G401.6 (cell line): ENCODE data around the gene HUS1B.
"Not testable (repeated sequence)": the region's sequence is repeated elsewhere in the genome, so short reads cannot be mapped to it uniquely, and the experiment has no call there.

Experiments used
- FAIRE-seq: peaks from 2 replicates; lab custom pipeline; 2012; peaks lifted over from hg19 to GRCh38; lab: Jason Lieb, UNC

The HUS1B gene

GRCh38 chr6:678520-678919 is 21.6 kb upstream of the HUS1B start:
- FAIRE-seq: no peak

- no peak for FAIRE-seq
Measured at GRCh38 chr6:677919-678318, 21.0 kb upstream of the HUS1B start.

- FAIRE-seq: no peak
Measured at GRCh38 chr6:674956-675355, 18.1 kb upstream of the HUS1B start.

GRCh38 chr6:674406-674805 is 17.5 kb upstream of the HUS1B start:
- no peak for FAIRE-seq

- no peak for FAIRE-seq
Measured at GRCh38 chr6:667253-667927, 10.5 kb upstream of the HUS1B start.

- FAIRE-seq: no peak
Measured at GRCh38 chr6:665403-666267, 8.7 kb upstream of the HUS1B start.

GRCh38 chr6:663788-664187 is 6.9 kb upstream of the HUS1B start:
- not testable (repeated sequence) for FAIRE-seq

- no peak for FAIRE-seq
Measured at GRCh38 chr6:659716-660581, 3.0 kb upstream of the HUS1B start.

GRCh38 chr6:658244-658643 is 1.3 kb upstream of the HUS1B start:
- no peak for FAIRE-seq

GRCh38 chr6:657743-658142 is 843 bp upstream of the HUS1B start:
- no peak for FAIRE-seq

- FAIRE-seq: no peak
Measured at GRCh38 chr6:654136-654535, 2.8 kb downstream of the HUS1B start.

- no peak for FAIRE-seq
Measured at GRCh38 chr6:652865-653264, 4.0 kb downstream of the HUS1B start.

GRCh38 chr6:650098-650497 is 6.8 kb downstream of the HUS1B start:
- no peak for FAIRE-seq

- no peak for FAIRE-seq
Measured at GRCh38 chr6:642805-643204, 14.1 kb downstream of the HUS1B start.

GRCh38 chr6:641225-641985 is 15.5 kb downstream of the HUS1B start:
- no peak for FAIRE-seq

- no peak for FAIRE-seq
Measured at GRCh38 chr6:636488-636887, 20.4 kb downstream of the HUS1B start.

GRCh38 chr6:635233-635632 is 21.7 kb downstream of the HUS1B start:
- no peak for FAIRE-seq

GRCh38 chr6:633611-634010 is 23.3 kb downstream of the HUS1B start:
- FAIRE-seq: no peak

- no peak for FAIRE-seq
Measured at GRCh38 chr6:628766-629165, 28.1 kb downstream of the HUS1B start.

- no peak for FAIRE-seq
Measured at GRCh38 chr6:626236-626635, 30.7 kb downstream of the HUS1B start.

GRCh38 chr6:624979-625378 is 31.9 kb downstream of the HUS1B start:
- no peak for FAIRE-seq

GRCh38 chr6:622462-622861 is 34.4 kb downstream of the HUS1B start:
- no peak for FAIRE-seq
